HCT116 (cell line): ENCODE data around the gene UBE2J2. TPM values are rescaled to one million over a fixed set of nuclear protein-coding genes. Genes with fewer than 3 reads are reported as not detected.

ENCODE experiments used
- ATAC-seq: fragments of 200-7000 bp; cut with Tn5 transposase; 2 replicates; pipeline ENCODE4 v1.9.1; 2020; ENCODE audit warnings: mild to moderate bottlenecking, moderate library complexity
- BruUV-seq: library from RNA; stranded (reverse); fragments of 400-500 nt; replicated peaks from 2 replicates; lab custom pipeline; 2021; lab: Mats Ljungman, UMichigan
- CTCF ChIA-PET: fragments of 300-600 bp; sonication (Branson Sonifier 250); formaldehyde crosslinking; loops from one replicate; lab custom pipeline; 2021; ENCODE audit warnings: antibody characterized with exemption; lab: Charles Lee
- POLR2A ChIA-PET: fragments of 300-600, 350-600 bp; sonication (Branson Sonifier 250); formaldehyde crosslinking; loops from one replicate; lab custom pipeline; 2021; ENCODE audit warnings: antibody characterized with exemption; lab: Charles Lee
- RAD21 ChIA-PET, 2 experiments: fragments of 300-600 bp; sonication (Branson Sonifier 250); formaldehyde crosslinking; loops; one replicate each; lab custom pipeline; 2023; ENCODE audit warnings: low total read pairs in 2 of 2; ENCODE audit not compliant: uncharacterized antibody in 2 of 2, unreplicated experiment in 2 of 2, low non-redundant PET in 1 of 2; lab: Charles Lee
- DNase-seq: peaks from one replicate; pipeline ENCODE4 v3.0.0-alpha.2; 2010; ENCODE audit warnings: low read depth, low spot score
- H2AFZ ChIP-seq: fragments of 200-600 bp; shearing (Covaris generic), sonication (generic); 2 replicates; pipeline ENCODE4 v1.6.1; 2017; ENCODE audit warnings: low read depth, mixed run types, mixed read lengths, antibody characterized with exemption, low read length; ENCODE audit not compliant: poor library complexity, severe bottlenecking
- H3K27ac ChIP-seq: 2 replicates; pipeline ENCODE4 v1.5.1; 2012; ENCODE audit warnings: low read depth, low read length
- H3K27me3 ChIP-seq: fragments of 200-600 bp; sonication (generic); 2 replicates; pipeline ENCODE4 v1.6.1; 2016; ENCODE audit warnings: mixed run types, low read length, mixed read lengths; ENCODE audit not compliant: insufficient read depth
- H3K36me3 ChIP-seq, 2 experiments: fragments of 200-500 bp in 1 of 2; fragments of 200-600 bp in 1 of 2; sonication (Bioruptor generic) in 1 of 2; sonication (generic) in 1 of 2; 2 replicates each; pipeline versions ENCODE4 v1.5.1 to v1.6.1; 2014 to 2016; ENCODE audit warnings: low read length in 2 of 2, inconsistent platforms in 1 of 2, mixed read lengths in 1 of 2, mixed run types in 1 of 2; ENCODE audit not compliant: insufficient read depth in 2 of 2, control insufficient read depth in 1 of 2
- H3K4me1 ChIP-seq, 2 experiments: fragments of 200-600 bp in 1 of 2; sonication (generic) in 1 of 2; 2 replicates each; pipeline versions ENCODE4 v1.5.1 to v1.6.1; 2012 to 2017; ENCODE audit warnings: low read length in 2 of 2, inconsistent platforms in 1 of 2, mild to moderate bottlenecking in 1 of 2, mixed read lengths in 1 of 2, mixed run types in 1 of 2, moderate library complexity in 1 of 2; ENCODE audit not compliant: insufficient read depth in 2 of 2, control insufficient read depth in 1 of 2
- H3K4me2 ChIP-seq: fragments of 200-600 bp; sonication (generic); 2 replicates; pipeline ENCODE4 v1.6.1; 2017; ENCODE audit warnings: mixed run types, low read length, mixed read lengths
- H3K4me3 ChIP-seq, 2 experiments: fragments of 200-600 bp in 1 of 2; sonication (generic) in 1 of 2; replicated peaks in 1 of 2; 2 replicates each; pipeline ENCODE4 v1.5.1; 2011 to 2016; ENCODE audit warnings: low read length in 2 of 2, control low read depth in 1 of 2, low read depth in 1 of 2, mild to moderate bottlenecking in 1 of 2, mixed read lengths in 1 of 2, mixed run types in 1 of 2
- H3K79me2 ChIP-seq: fragments of 200-600 bp; sonication (generic); 2 replicates; pipeline ENCODE4 v1.6.1; 2017; ENCODE audit warnings: mild to moderate bottlenecking, mixed run types, low read length, moderate library complexity, mixed read lengths; ENCODE audit not compliant: insufficient read depth
- H3K9ac ChIP-seq: fragments of 200-600 bp; sonication (generic); 2 replicates; pipeline ENCODE4 v1.6.1; 2016; ENCODE audit warnings: low read length, mixed read lengths
- H3K9me2 ChIP-seq: fragments of 200-600 bp; sonication (generic), shearing (Covaris generic); 2 replicates; pipeline ENCODE4 v1.6.1; 2017; ENCODE audit warnings: mixed run types, mild to moderate bottlenecking, moderate library complexity; ENCODE audit not compliant: insufficient read depth
- H3K9me3 ChIP-seq, 2 experiments: fragments of 200-500 bp in 1 of 2; fragments of 200-600 bp in 1 of 2; sonication (Bioruptor generic) in 1 of 2; sonication (generic) in 1 of 2; 2 replicates each; pipeline ENCODE4 v1.6.1; 2014 to 2017; ENCODE audit warnings: low read length in 2 of 2, mixed read lengths in 2 of 2, inconsistent platforms in 1 of 2, low read depth in 1 of 2, mild to moderate bottlenecking in 1 of 2, mixed run types in 1 of 2, moderate library complexity in 1 of 2; ENCODE audit not compliant: control insufficient read depth in 1 of 2, insufficient read depth in 1 of 2
- H4K20me1 ChIP-seq: fragments of 200-600 bp; sonication (generic), shearing (Covaris generic); 2 replicates; pipeline ENCODE4 v1.6.1; 2017; ENCODE audit warnings: mixed run types, mild to moderate bottlenecking, moderate library complexity; ENCODE audit not compliant: insufficient read depth
- CBX3 ChIP-seq: IDR thresholded peaks from 2 replicates; pipeline ENCODE4 v1.6.1; 2012; ENCODE audit warnings: low read depth
- CEBPB ChIP-seq: IDR thresholded peaks from 2 replicates; pipeline ENCODE4 v1.6.1; 2012; ENCODE audit warnings: low read depth
- EGR1 ChIP-seq: IDR thresholded peaks from 2 replicates; pipeline ENCODE4 v1.6.1; 2012; ENCODE audit warnings: low read depth
- ELF1 ChIP-seq: IDR thresholded peaks from 2 replicates; pipeline ENCODE4 v1.6.1; 2012; ENCODE audit warnings: low read depth, borderline replicate concordance
- EZH2 ChIP-seq: fragments of 200-600 bp; sonication (generic); IDR thresholded peaks from 2 replicates; pipeline ENCODE4 v1.6.1; 2017; ENCODE audit warnings: antibody characterized with exemption, mixed run types
- EZH2phosphoT487 ChIP-seq: fragments of 200-600 bp; IDR thresholded peaks from 2 replicates; pipeline ENCODE4 v1.6.1; 2018; ENCODE audit warnings: antibody characterized with exemption, borderline replicate concordance
- FOSL1 ChIP-seq: IDR thresholded peaks from 2 replicates; pipeline ENCODE4 v1.6.1; 2012; ENCODE audit warnings: low read depth
- JUND ChIP-seq: IDR thresholded peaks from 2 replicates; pipeline ENCODE4 v1.6.1; 2012
- POLR2A ChIP-seq: IDR thresholded peaks from 2 replicates; pipeline ENCODE4 v1.7.0; 2011; ENCODE audit warnings: borderline replicate concordance; ENCODE audit not compliant: insufficient read depth, insufficient read length; ENCODE audit errors: extremely low read depth
- TCF7L2 ChIP-seq: IDR thresholded peaks from 2 replicates; pipeline ENCODE4 v1.7.0; 2011; ENCODE audit warnings: borderline replicate concordance, inconsistent platforms; ENCODE audit not compliant: insufficient read depth, insufficient read length; ENCODE audit errors: extremely low read depth
- YY1 ChIP-seq: IDR thresholded peaks from 2 replicates; pipeline ENCODE4 v1.6.1; 2011; ENCODE audit warnings: low read length, low read depth, moderate library complexity, mild to moderate bottlenecking; ENCODE audit not compliant: insufficient replicate concordance; ENCODE audit errors: extremely low read depth
- ZFX ChIP-seq: fragments of 450-650 bp; IDR thresholded peaks from 2 replicates; pipeline ENCODE4 v1.6.1; 2017
- ZNF274 ChIP-seq: fragments of 200-500 bp; sonication (Bioruptor generic); IDR thresholded peaks from 2 replicates; pipeline ENCODE4 v1.6.1; 2014; ENCODE audit warnings: mild to moderate bottlenecking, low read depth, low read length, inconsistent platforms
- intact Hi-C: fragments of 100-400 bp; cut with micrococcal nuclease; formaldehyde crosslinking; loops from 2 replicates; pipeline ENCODE4 v1.10.0; 2022
- total RNA-seq: library from RNA; stranded (reverse); gene quantifications from one replicate; pipeline ENCODE4 v1.2.1, GENCODE V29; 2021; ENCODE audit not compliant: unreplicated experiment
- TF ChIP-seq, protein P1 (sequence below): IDR thresholded peaks from 2 replicates; pipeline ENCODE4 v1.6.1; 2011; ENCODE audit warnings: mild to moderate bottlenecking, low read length, moderate library complexity; ENCODE audit not compliant: insufficient replicate concordance; ENCODE audit errors: extremely low read depth
- TF ChIP-seq, protein P2 (sequence below), 3 experiments: fragments of 200-600 bp in 1 of 3; sonication (generic) in 1 of 3; IDR thresholded peaks in 2 of 3; conservative IDR thresholded peaks in 1 of 3; 2 replicates each; pipeline ENCODE4 v1.5.1; 2012 to 2017; ENCODE audit warnings: low read depth in 2 of 3, low read length in 2 of 3, antibody characterized with exemption in 1 of 3, borderline replicate concordance in 1 of 3, control low read depth in 1 of 3, mild to moderate bottlenecking in 1 of 3, mixed read lengths in 1 of 3, mixed run types in 1 of 3, moderate library complexity in 1 of 3; ENCODE audit not compliant: insufficient read depth in 1 of 3

The UBE2J2 gene
- total RNA-seq, 1 experiment from 2014 or later, result 67.7 TPM

DNA sequence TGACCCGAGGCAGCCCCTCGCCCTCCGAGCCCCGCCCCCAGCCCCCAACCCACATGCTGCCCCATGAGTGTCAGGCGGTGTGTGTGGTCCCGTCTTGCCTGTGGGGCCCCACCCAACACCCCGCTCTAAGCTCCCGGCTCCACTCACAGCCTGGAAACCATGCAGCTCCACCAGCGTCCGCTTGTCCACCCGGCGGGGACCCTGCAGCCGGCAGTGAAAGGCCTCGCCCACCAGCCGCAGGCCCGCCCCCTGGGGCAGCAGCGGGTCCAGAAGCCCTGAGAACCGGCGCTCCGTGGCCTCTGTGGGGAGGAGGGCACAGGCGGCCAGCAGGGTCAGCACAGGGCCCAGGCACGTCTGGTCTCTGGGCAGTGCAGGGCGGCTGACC, 29.9 kb downstream of the UBE2J2 start (continued):
- TF ChIP-seq, protein P1, sequence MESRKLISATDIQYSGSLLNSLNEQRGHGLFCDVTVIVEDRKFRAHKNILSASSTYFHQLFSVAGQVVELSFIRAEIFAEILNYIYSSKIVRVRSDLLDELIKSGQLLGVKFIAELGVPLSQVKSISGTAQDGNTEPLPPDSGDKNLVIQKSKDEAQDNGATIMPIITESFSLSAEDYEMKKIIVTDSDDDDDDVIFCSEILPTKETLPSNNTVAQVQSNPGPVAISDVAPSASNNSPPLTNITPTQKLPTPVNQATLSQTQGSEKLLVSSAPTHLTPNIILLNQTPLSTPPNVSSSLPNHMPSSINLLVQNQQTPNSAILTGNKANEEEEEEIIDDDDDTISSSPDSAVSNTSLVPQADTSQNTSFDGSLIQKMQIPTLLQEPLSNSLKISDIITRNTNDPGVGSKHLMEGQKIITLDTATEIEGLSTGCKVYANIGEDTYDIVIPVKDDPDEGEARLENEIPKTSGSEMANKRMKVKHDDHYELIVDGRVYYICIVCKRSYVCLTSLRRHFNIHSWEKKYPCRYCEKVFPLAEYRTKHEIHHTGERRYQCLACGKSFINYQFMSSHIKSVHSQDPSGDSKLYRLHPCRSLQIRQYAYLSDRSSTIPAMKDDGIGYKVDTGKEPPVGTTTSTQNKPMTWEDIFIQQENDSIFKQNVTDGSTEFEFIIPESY, result no peak
- TF ChIP-seq, protein P2, sequence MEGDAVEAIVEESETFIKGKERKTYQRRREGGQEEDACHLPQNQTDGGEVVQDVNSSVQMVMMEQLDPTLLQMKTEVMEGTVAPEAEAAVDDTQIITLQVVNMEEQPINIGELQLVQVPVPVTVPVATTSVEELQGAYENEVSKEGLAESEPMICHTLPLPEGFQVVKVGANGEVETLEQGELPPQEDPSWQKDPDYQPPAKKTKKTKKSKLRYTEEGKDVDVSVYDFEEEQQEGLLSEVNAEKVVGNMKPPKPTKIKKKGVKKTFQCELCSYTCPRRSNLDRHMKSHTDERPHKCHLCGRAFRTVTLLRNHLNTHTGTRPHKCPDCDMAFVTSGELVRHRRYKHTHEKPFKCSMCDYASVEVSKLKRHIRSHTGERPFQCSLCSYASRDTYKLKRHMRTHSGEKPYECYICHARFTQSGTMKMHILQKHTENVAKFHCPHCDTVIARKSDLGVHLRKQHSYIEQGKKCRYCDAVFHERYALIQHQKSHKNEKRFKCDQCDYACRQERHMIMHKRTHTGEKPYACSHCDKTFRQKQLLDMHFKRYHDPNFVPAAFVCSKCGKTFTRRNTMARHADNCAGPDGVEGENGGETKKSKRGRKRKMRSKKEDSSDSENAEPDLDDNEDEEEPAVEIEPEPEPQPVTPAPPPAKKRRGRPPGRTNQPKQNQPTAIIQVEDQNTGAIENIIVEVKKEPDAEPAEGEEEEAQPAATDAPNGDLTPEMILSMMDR (IDR thresholded peaks at IDR 0.05 in 2 of 3, conservative IDR thresholded peaks at IDR 0.05 in 1 of 3; ENCODE audit: borderline replicate concordance in 1 of 3, insufficient read depth in 1 of 3, low read depth in 2 of 3, low read length in 2 of 3), result no peak

DNA sequence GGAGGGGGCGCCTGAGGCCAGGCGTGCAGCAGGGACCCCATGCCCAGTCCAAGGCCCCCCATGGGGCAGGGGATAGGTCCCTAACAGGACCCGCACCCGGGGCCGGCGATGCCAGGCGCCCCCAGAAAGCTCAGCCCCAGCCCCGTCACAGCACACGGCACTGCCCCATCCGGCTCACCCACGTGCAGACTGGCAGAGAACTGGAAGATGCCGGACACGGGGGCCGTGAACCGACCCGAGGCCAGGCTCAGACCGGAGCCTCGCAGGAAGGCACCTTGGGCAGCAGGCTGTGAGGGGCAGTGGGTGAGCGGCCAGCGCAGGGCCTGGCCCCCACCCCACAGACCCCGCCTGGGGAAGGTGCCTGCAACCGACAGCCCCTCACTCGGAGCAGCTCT, 30.4 kb downstream of the UBE2J2 start:
- no peaks in the 10 kb centered on the region for H3K36me3 ChIP-seq
- POLR2A ChIA-PET, result no interaction called here
- H3K4me2 ChIP-seq, result no peak overlapping the region
- H4K20me1 ChIP-seq, result no peaks in the 10 kb centered on the region
- TF ChIP-seq POLR2A, result no peak
- TF ChIP-seq ELF1, result no peak
- TF ChIP-seq EGR1, result no peak
- TF ChIP-seq, protein P2 (IDR thresholded peaks at IDR 0.05 in 2 of 3, conservative IDR thresholded peaks at IDR 0.05 in 1 of 3; ENCODE audit: borderline replicate concordance in 1 of 3, insufficient read depth in 1 of 3, low read depth in 2 of 3, low read length in 2 of 3), result no peak
- TF ChIP-seq EZH2phosphoT487, result no peak
- TF ChIP-seq ZFX, result no peak
- no peak for TF ChIP-seq JUND
- no peak for TF ChIP-seq FOSL1
- no peak for TF ChIP-seq CBX3
- no peak for TF ChIP-seq EZH2
- no peak for TF ChIP-seq ZNF274
- TF ChIP-seq CEBPB, result no peak
- TF ChIP-seq, protein P1, result no peak
- TF ChIP-seq TCF7L2, result no peak
- no peak for TF ChIP-seq YY1
- no TSS peak for BruUV-seq
- DNase-seq, result no peak
- H3K9ac ChIP-seq, result no peak overlapping the region
- no peak overlapping the region for H3K27ac ChIP-seq
- no peak overlapping the region for H2AFZ ChIP-seq
- no peaks in the 10 kb centered on the region for H3K27me3 ChIP-seq
- ATAC-seq, result no peak
- H3K4me1 ChIP-seq, result peaks cover 4 to 16% of the 10 kb centered on the region in 2 experiments; a peak in 3 of 4 replicates
- H3K9me2 ChIP-seq, result no peaks in the 10 kb centered on the region
- RAD21 ChIA-PET, result no interaction called here
- H3K79me2 ChIP-seq, result no peaks in the 10 kb centered on the region
- no peaks in the 10 kb centered on the region for H3K9me3 ChIP-seq
- no peak overlapping the region for H3K4me3 ChIP-seq
- intact Hi-C loops, result no loop called here
- CTCF ChIA-PET, result no interaction called here
